ENCODE data around the gene FABP2. TPM values are rescaled to one million over a fixed set of nuclear protein-coding genes. Genes with fewer than 3 reads are reported as not detected.

The FABP2 gene
- total RNA-seq, 1 experiment from 2014 or later = not detected

DNA sequence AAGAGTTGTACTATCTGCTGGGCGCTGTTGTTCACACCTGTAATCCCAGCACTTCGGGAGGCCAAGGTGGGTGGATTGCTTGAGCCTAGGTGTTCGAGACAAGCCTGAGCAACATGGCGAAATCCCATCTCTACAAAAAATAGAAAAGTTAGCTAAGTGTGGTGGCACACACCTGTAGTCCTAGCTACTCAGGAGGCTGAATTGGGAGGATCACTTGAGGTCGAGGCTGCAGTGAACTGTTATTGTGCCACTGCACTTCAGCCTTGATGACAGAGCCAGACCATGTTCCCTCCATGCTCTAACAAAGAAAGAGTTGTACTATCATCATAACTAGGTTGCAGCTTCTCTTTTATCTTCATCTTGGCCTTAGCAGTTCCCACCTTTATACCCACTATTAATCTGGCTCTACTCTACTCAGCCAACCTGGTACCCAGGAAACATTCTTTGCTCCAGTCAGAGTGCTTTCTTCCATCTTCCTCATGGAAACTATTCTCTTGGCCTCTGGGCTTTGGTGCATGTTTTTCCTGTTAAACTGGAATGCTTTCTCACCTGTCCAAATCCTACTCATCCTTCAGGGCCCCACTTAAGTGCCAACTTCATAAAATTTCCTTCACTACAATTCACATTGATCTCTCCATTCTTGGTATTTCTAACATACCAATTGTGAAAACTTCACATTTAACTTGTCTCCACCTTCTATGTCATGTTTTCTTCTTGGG, 18.2 kb downstream of the FABP2 start:
- CTCF ChIA-PET = no interaction called here
- intact Hi-C loops (cut with micrococcal nuclease) = loop anchor here (5.0 kb wide), 1 partner anchor 316 kb away; no protein-coding TSS in a partner anchor

DNA sequence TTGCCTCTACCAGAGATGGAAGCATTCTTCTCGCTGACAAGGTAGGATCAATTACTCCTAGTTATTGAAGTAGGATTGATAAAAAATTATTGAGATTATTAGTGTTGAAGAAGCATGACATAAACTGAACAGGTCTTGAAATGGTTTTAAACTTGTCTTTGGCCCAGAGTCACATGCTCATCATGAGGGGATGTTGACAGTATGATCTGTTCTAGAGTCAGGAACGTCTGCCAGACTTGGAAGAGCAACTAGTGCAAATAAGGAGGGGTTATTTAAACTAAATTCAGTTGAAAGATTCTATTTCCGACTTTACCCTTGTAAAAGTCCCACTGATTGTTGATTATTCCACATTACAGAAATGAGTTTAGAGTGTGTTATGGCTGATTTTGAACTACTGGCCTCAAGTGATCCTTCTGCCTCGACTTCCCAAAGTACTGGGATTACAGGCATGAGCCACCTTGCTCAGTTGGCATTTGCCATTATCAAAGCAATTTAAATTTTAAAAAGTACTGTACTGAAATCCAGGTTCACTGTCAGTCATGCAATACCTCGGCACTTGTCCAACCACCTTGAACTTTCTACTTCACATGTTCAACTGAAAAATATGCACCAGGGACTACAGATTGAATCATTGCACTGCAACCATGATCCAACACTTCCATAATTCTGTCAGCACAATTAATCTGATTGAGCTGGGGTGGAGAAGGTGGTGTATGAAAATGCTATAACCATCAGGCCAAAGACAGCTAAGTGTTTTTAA, 19.7 kb downstream of the FABP2 start:
- H2AFZ ChIP-seq (ENCODE audit: low read length) = no peak overlapping the region
- no peak overlapping the region for H3K4me2 ChIP-seq (ENCODE audit: low read length)

More for the DNA sequence above, 18.2 kb downstream of the FABP2 start:
- peaks cover 16% of the 10 kb centered on the region for H3K79me2 ChIP-seq (ENCODE audit: low read length)
- H2AFZ ChIP-seq (ENCODE audit: low read length) = no peak overlapping the region
- no peaks in the 10 kb centered on the region for H4K20me1 ChIP-seq (ENCODE audit: low read length)
- ATAC-seq (no peak), DNase-seq (peak; percentile 13)
- H3K27ac ChIP-seq (ENCODE audit: low read length) = no peak overlapping the region
- no peaks in the 10 kb centered on the region for H3K9me3 ChIP-seq (ENCODE audit: low read length)
- H3K36me3 ChIP-seq (ENCODE audit: low read depth, low read length) = no peaks in the 10 kb centered on the region
- H3K9me2 ChIP-seq (replicated peaks; ENCODE audit: low read length) = no peaks in the 10 kb centered on the region
- H3K27me3 ChIP-seq (ENCODE audit: low read length) = no peaks in the 10 kb centered on the region
- no peaks in the 10 kb centered on the region for H3F3A ChIP-seq (ENCODE audit: low read length, unreplicated experiment)
- H3K4me3 ChIP-seq (ENCODE audit: low read length) = no peak overlapping the region
- no peak overlapping the region for H3K4me2 ChIP-seq (ENCODE audit: low read length)
- BruUV-seq (replicated peaks) = no TSS peak
- H3K9ac ChIP-seq (ENCODE audit: low read length) = no peak overlapping the region
- TF ChIP-seq EZH2 (IDR thresholded peaks at IDR 0.05; ENCODE audit: low read length, unreplicated experiment) (no peak), EZH2phosphoT487 (IDR thresholded peaks at IDR 0.05; ENCODE audit: borderline replicate concordance, low read length) (no peak)
- TF ChIP-seq, protein P1, sequence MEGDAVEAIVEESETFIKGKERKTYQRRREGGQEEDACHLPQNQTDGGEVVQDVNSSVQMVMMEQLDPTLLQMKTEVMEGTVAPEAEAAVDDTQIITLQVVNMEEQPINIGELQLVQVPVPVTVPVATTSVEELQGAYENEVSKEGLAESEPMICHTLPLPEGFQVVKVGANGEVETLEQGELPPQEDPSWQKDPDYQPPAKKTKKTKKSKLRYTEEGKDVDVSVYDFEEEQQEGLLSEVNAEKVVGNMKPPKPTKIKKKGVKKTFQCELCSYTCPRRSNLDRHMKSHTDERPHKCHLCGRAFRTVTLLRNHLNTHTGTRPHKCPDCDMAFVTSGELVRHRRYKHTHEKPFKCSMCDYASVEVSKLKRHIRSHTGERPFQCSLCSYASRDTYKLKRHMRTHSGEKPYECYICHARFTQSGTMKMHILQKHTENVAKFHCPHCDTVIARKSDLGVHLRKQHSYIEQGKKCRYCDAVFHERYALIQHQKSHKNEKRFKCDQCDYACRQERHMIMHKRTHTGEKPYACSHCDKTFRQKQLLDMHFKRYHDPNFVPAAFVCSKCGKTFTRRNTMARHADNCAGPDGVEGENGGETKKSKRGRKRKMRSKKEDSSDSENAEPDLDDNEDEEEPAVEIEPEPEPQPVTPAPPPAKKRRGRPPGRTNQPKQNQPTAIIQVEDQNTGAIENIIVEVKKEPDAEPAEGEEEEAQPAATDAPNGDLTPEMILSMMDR (conservative IDR thresholded peaks at IDR 0.05; ENCODE audit: low read depth, low read length) = no peak
- peaks cover 14% of the 10 kb centered on the region for H3K4me1 ChIP-seq (ENCODE audit: insufficient read depth, low read length)
- POLR2A ChIA-PET (ENCODE audit: unreplicated experiment) = interaction anchor here (0.6 kb wide), 1 partner anchor 332 kb away, joined by 3 read pairs; no protein-coding TSS in a partner anchor

More for the DNA sequence above, 19.7 kb downstream of the FABP2 start:
- no peaks in the 10 kb centered on the region for H4K20me1 ChIP-seq (ENCODE audit: low read length)
- peaks cover 14% of the 10 kb centered on the region for H3K4me1 ChIP-seq (ENCODE audit: insufficient read depth, low read length)
- no peak overlapping the region for H3K4me3 ChIP-seq (ENCODE audit: low read length)
- H3K79me2 ChIP-seq (ENCODE audit: low read length) = peaks cover 31% of the 10 kb centered on the region
- H3K9me2 ChIP-seq (replicated peaks; ENCODE audit: low read length) = no peaks in the 10 kb centered on the region
- H3K27ac ChIP-seq (ENCODE audit: low read length) = no peak overlapping the region
- TF ChIP-seq, protein P1 (conservative IDR thresholded peaks at IDR 0.05; ENCODE audit: low read depth, low read length) = no peak
- no peak for TF ChIP-seq EZH2 (IDR thresholded peaks at IDR 0.05; ENCODE audit: low read length, unreplicated experiment)
- TF ChIP-seq EZH2phosphoT487 (IDR thresholded peaks at IDR 0.05; ENCODE audit: borderline replicate concordance, low read length) = no peak
- ATAC-seq (peak; percentile 42), DNase-seq (peak; percentile 37)
- BruUV-seq (replicated peaks) = no TSS peak
- ChIA-PET CTCF (no interaction called here), POLR2A (ENCODE audit: unreplicated experiment) (no interaction called here)
- no peaks in the 10 kb centered on the region for H3K36me3 ChIP-seq (ENCODE audit: low read depth, low read length)
- no peaks in the 10 kb centered on the region for H3K27me3 ChIP-seq (ENCODE audit: low read length)
- H3K9me3 ChIP-seq (ENCODE audit: low read length) = no peaks in the 10 kb centered on the region
- intact Hi-C loops (cut with micrococcal nuclease) = loop anchor here (5.0 kb wide), 1 partner anchor 315 kb away; no protein-coding TSS in a partner anchor
- no peaks in the 10 kb centered on the region for H3F3A ChIP-seq (ENCODE audit: low read length, unreplicated experiment)
- H3K9ac ChIP-seq (ENCODE audit: low read length) = no peak overlapping the region
